Posterior cingulate gyrus (tissue), 11 donors: Measurements from ENCODE around the gene CRYM.
"Not testable (repeated sequence)": the region's sequence is repeated elsewhere in the genome, so short reads cannot be mapped to it uniquely, and the experiment has no call there.

Source experiments
- DNase-seq, 10 donors: peaks; one replicate each; pipeline versions ENCODE4 v3.0.0 to v3.0.0-alpha.2; 2020 to 2021; ENCODE audit warnings: mixed read lengths in 3 of 10
- intact Hi-C: fragments of 100-400 bp; cut with DNase I; formaldehyde crosslinking; loops from one replicate; pipeline ENCODE4 v1.15.1; 2023

Gene CRYM

DNA sequence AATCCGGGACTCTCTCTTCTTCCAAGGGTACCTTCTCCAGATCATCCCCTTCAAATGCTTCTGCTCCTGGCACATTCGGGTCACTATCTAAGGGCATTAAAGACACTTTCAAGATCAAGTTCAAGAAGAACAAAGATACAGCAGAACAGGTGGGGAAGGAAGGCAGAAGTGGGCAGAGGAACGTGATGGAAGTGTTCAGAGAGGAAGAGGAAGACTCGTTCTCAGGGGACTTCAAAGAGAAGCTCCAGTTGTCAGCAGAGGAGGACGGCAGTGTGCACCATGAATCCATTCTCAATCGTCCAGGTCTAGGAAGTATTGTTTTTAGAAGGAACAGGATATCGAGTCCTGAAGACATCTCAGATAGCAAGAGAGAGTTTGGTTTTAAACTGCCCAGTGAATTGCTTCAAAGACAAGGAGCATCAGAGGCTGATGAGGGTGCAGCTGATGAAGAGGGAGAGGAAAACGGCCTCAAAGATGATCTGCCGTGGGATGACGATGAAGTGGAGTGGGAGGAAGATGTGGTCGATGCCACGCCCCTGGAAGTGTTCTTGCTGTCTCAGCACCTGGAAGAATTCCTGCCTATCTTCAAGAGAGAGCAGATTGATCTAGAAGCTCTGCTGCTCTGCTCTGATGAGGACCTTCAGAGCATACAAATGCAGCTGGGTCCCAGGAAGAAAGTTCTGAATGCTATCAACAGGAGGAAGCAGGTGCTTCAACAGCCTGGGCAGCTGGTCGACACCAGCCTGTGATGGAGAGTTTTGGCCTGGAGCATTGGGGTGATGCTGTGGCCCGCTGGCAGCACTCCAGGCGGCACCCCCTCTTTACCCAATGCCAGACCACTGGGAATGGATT is 27.8 kb downstream of the CRYM start:
- DNase-seq: no peak
- intact Hi-C loops: no loop called here

DNA sequence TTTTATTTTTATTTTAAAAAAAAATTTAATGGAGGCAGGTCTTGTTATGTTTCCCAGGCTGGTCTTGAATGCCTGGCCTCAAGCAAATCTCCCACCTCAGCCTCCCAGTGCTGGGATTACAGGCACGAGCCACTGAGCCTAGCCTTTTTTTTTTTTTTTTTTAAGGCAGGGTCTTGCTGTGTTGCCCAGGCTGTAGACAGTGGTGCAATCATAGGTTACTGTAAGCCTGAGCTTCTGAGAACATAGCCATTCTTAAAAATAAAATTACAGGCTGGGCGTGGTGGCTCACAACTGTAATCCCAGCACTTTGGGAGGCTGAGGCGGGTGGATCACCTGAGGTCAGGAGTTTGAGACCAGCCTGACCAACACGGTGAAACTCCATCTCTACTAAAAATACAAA is 29.9 kb downstream of the CRYM start:
- intact Hi-C loops: not testable (repeated sequence)

GRCh38 chr16:21244518-21245215 is 33.4 kb downstream of the CRYM start:
- DNase-seq: no peak
- intact Hi-C loops: no loop called here

More for the DNA sequence above, 29.9 kb downstream of the CRYM start:
- not testable (repeated sequence) for DNase-seq

DNA sequence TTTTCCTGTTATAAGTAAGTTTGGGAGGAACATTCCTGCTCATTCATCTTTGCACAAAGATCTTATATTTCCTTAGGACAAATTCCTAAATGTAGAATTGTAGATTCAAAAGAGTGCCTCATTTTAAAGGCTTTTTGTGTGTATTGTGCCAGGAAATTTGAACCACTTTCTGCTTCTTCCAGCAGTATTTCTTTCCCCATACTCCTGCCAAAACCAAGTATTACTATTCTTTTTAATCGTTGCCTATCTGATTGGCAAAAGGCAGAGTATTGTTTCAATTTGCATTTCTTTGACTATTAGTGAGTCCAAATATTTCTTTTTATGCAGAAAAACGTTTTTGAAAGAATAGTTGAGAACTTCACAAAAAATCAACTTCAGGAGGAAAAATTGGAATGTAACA is 35.3 kb downstream of the CRYM start:
- intact Hi-C loops: no loop called here

GRCh38 chr16:21239646-21240045 is 38.4 kb downstream of the CRYM start:
- intact Hi-C loops: no loop called here
- DNase-seq: no peak

More for the DNA sequence above, 35.3 kb downstream of the CRYM start:
- no peak for DNase-seq

GRCh38 chr16:21236831-21237230 is 41.3 kb downstream of the CRYM start:
- no peak for DNase-seq
- intact Hi-C loops: no loop called here

DNA sequence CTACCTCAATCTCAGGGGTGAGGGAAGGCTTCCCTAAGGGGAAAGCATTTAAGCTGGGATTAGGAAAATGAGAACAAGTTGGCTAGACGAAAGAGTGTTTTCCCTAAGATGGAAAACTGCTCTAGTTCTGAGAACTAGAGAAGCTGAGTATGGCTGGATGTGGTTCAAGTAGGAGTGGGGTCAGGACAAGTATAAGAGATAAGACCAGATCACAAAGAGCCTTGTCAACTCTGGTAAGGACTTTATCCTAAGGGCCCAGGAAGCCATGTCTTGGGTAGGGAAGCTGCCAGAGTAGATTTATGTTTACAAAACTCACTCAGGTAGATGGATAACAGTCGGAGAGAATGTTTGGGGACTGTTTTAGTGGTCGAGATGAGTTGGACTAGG is 42.9 kb downstream of the CRYM start:
- intact Hi-C loops: no loop called here
- no peak for DNase-seq

GRCh38 chr16:21233521-21234150 is 44.5 kb downstream of the CRYM start, which contains the start of gene ANKS4B:
Gene ANKS4B, plus strand, starts transcription at chr16:21233699. Its CDS starts 39 bp downstream, at chr16:21233738.
- intact Hi-C loops: no loop called here
- no peak for DNase-seq

- intact Hi-C loops: no loop called here
Measured at GRCh38 chr16:21233045-21233520, 45.0 kb downstream of the CRYM start.

GRCh38 chr16:21228361-21228872 is 49.7 kb downstream of the CRYM start:
- no peak for DNase-seq
- intact Hi-C loops: no loop called here

More at GRCh38 chr16:21233045-21233520, 45.0 kb downstream of the CRYM start:
- no peak for DNase-seq

- no peak for DNase-seq
- intact Hi-C loops: no loop called here
Measured at GRCh38 chr16:21227866-21228265, 50.2 kb downstream of the CRYM start.

DNA sequence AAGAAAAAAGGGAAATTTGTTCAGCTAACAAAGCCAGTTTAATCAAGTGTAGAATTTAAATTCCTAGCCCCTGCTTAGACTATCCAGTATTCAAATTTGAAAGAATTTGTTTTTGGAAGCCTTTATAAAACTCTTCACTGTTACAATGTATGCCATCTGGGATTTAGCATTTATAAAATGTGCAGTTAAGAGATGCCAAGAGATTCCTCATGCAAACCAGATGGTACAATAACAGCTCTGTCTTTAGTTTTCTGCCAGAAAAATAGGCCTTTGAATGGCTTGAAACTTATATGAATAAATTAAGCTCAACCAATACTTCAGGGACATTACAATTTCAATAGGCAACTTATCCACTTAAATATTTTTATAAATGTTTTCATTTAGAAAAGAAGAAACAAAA is 51.3 kb downstream of the CRYM start:
- no peak for DNase-seq
- intact Hi-C loops: no loop called here

- DNase-seq: no peak
- intact Hi-C loops: no loop called here
Measured at GRCh38 chr16:21224800-21225199, 53.3 kb downstream of the CRYM start.

DNA sequence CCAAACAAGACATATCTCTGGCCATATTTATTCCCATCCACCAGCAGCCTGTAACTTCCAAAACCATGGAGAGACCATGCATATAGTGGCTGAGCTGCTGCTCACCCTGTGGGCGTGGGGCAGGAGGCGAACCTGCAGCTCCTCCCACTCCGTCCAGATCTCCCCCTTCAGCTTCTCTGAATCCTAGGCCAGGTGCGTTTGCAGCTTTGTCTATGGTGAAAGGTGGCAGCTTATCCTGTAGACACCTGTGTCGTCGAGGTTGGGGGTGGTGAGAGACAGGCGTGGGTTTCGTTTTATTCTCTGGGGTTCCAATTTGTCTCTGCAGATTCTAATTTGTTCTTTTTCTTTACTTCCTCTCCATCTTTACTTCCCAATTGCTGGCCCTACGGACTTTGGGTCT is 54.3 kb downstream of the CRYM start:
- DNase-seq: no peak
- intact Hi-C loops: no loop called here

- no peak for DNase-seq
- intact Hi-C loops: no loop called here
Measured at GRCh38 chr16:21222495-21223337, 55.4 kb downstream of the CRYM start.

DNA sequence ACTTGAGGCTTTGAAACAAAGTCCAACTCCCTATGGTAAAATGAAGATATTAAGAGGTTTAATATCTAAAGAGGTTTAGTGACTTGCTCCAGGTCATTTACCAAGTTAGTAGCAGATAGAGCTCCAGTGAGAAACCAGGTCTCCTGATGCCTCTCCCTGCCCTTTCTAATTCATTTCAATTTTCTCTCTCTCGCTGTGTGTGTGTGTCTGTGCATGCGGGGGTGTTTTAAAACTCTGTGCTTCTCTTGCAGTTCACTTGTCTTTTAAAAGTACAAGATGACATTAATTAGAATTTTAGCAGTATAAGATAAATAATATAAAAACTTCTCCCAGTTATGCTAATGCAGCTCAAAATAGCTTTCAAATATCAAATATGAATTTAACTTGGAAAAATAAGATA is 58.5 kb downstream of the CRYM start:
- intact Hi-C loops: no loop called here
- no peak for DNase-seq

DNA sequence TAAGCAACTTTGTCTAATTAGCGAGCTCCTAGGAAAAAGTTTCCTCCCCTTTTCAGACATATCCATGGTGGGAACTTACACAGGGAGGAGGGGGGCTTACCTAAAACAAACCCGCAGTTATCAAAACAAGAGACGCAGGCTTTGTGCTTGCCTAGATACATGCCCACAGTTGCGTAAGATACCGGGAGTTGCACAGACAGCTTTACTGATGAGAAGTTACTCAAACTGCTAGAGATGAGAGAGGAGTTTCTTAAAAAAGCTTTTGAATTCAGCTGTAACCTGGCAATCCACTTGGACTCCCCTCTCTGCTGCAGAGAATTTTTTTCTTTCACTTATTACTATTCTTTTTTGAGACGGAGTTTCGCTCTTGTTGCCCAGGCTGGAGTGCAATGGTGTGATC is 59.9 kb downstream of the CRYM start:
- intact Hi-C loops: no loop called here
- no peak for DNase-seq

DNA sequence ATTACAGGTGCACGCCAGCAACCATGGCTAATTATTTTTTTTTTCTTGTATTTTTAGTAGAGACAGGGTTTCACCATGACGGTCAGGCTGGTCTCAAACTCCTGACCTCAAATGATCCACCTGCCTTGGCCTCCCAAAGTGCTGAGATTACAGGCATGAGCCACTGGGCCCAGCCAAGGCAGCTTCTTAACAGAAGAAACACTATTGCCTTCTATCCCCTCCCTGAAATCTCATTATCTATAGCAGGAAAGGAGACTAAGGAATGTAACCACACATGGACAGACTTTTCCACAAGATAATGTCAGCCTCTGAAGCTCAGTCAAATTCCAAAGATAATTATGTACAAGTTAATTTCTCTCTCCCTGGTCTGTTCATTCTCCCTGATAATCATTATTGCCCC is 61.0 kb downstream of the CRYM start:
- intact Hi-C loops: no loop called here
- DNase-seq: no peak

DNA sequence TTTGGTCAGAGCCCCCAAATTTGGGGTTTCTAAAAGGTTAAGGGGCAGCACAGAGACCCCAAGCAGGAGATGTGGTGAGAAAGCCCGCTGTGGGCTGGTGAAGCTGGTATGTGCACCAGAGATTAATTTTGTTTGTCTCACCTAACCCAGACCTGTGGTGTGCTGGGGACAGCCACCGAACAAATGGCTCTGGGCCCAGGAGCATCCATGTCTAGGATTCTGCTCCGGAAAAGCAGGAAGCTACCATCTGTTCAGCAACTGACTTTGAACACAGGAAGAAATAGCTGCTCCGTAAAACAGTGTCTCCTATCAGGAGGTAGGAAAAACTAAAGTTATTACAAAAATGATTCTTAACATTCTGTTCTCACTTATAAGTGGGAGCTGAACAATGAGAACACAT is 64.0 kb downstream of the CRYM start:
- intact Hi-C loops: no loop called here
- no peak for DNase-seq

DNA sequence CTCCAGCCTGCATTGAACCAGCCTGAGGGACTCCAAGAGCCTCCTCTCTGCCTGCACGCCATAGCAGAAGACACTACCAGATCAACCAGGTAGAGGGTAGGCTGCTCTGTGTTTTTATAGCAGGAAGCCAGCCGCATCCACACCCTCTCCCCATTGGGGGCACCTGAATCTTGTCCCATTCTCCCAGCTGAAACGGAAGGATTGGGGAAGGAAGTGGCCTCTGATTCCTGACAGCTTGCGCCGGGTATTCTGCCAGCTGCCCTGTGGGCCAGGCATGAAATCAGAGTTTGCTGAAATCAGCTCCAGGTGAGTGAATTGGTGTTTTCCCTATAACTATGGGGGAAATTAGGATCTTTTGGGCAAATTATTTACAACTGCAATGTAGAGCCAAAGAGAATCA is 66.6 kb downstream of the CRYM start, which contains the start of gene ZP2:
TSS of gene ZP2 (minus strand) at position 89 of the 400 bp plus-strand sequence. CDS start at position 62, 27 bp downstream.
- no peak for DNase-seq
- intact Hi-C loops: no loop called here
